Suprapubic skin (tissue), 4 donors: ENCODE measurements around the gene THRB. TPM values are rescaled to one million over a fixed set of nuclear protein-coding genes. Genes with fewer than 3 reads are reported as not detected.

Source experiments
- DNase-seq, 2 donors: peaks; one replicate each; pipeline ENCODE4 v3.0.0-alpha.2; 2019; ENCODE audit warnings: low spot score in 2 of 2
- H3K27ac ChIP-seq: fragments of 200-600 bp; sonication (generic); one replicate; pipeline ENCODE4 v1.5.1; 2019
- H3K27me3 ChIP-seq: fragments of 200-600 bp; sonication (generic); one replicate; pipeline ENCODE4 v1.5.1; 2019
- H3K36me3 ChIP-seq: fragments of 200-600 bp; sonication (generic); one replicate; pipeline ENCODE4 v1.5.1; 2019
- H3K4me1 ChIP-seq: fragments of 200-600 bp; sonication (generic); one replicate; pipeline ENCODE4 v1.5.1; 2019
- H3K4me3 ChIP-seq: fragments of 200-600 bp; sonication (generic); one replicate; pipeline ENCODE4 v1.5.1; 2019; ENCODE audit warnings: mild to moderate bottlenecking
- H3K9me3 ChIP-seq: fragments of 200-600 bp; sonication (generic); one replicate; pipeline ENCODE4 v1.5.1; 2019
- CTCF ChIP-seq, 2 donors: fragments of 200-600 bp in 1 of 2; fragments of 450-650 bp in 1 of 2; sonication (generic) in 1 of 2; IDR thresholded peaks; one replicate each; pipeline ENCODE4 v1.5.1; 2016 to 2019; ENCODE audit warnings: antibody characterized with exemption in 2 of 2, mild to moderate bottlenecking in 1 of 2, moderate library complexity in 1 of 2
- EP300 ChIP-seq: sonication (generic); formaldehyde crosslinking; IDR thresholded peaks from one replicate; pipeline ENCODE4 v1.6.1; 2017; ENCODE audit warnings: antibody characterized with exemption
- POLR2A ChIP-seq, 2 donors: fragments of 450-650 bp; IDR thresholded peaks; one replicate each; pipeline ENCODE4 v1.6.1; 2017; ENCODE audit warnings: antibody characterized with exemption in 2 of 2, mild to moderate bottlenecking in 2 of 2, moderate library complexity in 2 of 2
- POLR2AphosphoS5 ChIP-seq, 3 donors: sonication (generic); formaldehyde crosslinking; IDR thresholded peaks; one replicate each; pipeline ENCODE4 v1.6.1; 2017; ENCODE audit warnings: antibody characterized with exemption in 3 of 3
- WGBS: methylation state at CpG from one replicate; pipeline ENCODE4 v1.1.5; 2018; 5-methylcytosine and 5-hydroxymethylcytosine counted together
- total RNA-seq, 4 donors: library from RNA; depleted of rRNA; stranded (reverse); fragments of >200 nt; gene quantifications; one replicate each; pipeline ENCODE4 v1.1.0, GENCODE V29; 2016

THRB gene
- total RNA-seq, 4 donors from 2014 or later: 16.6 to 32.9 (median 24.4) TPM

GRCh38 chr3:24496529-24497482 lies 2.2 kb upstream of the THRB start:
- Histone ChIP-seq H3K27ac (no peak overlapping the region), H3K36me3 (no peaks in the 10 kb centered on the region), H3K27me3 (no peaks in the 10 kb centered on the region), H3K9me3 (no peaks in the 10 kb centered on the region), H3K4me3 (no peak overlapping the region), H3K4me1 (peaks cover 30% of the 10 kb centered on the region)
- peak; percentile 86 to 88 for DNase-seq
- 66% methylated on average over 16 of the region's 16 CpGs for WGBS
- TF ChIP-seq CTCF (IDR thresholded peaks at IDR 0.05) (peak in 1 of 2 donors; percentile 33), POLR2A (IDR thresholded peaks at IDR 0.05) (no peak)

GRCh38 chr3:24495326-24495994 lies 810 bp upstream of the THRB start:
- DNase-seq: peak; percentile 82 to 85
- WGBS: 6% methylated on average over 62 of the region's 63 CpGs
- H3K27ac ChIP-seq: peak overlapping the region; percentile 99
- peaks cover 42% of the 10 kb centered on the region for H3K4me1 ChIP-seq
- H3K4me3 ChIP-seq: peak overlapping the region; percentile 94
- H3K36me3 ChIP-seq: no peaks in the 10 kb centered on the region
- no peaks in the 10 kb centered on the region for H3K9me3 ChIP-seq
- TF ChIP-seq CTCF (IDR thresholded peaks at IDR 0.05) (peak in 1 of 2 donors; percentile 7), POLR2A (IDR thresholded peaks at IDR 0.05) (no peak), POLR2AphosphoS5 (IDR thresholded peaks at IDR 0.05) (peak in 2 of 3 donors; percentile 9 to 63)
- H3K27me3 ChIP-seq: no peaks in the 10 kb centered on the region

GRCh38 chr3:24493746-24494617 lies 668 bp downstream of the THRB start:
- no peak for TF ChIP-seq EP300
- peak in 1 of 2 donors; percentile 35 for TF ChIP-seq POLR2A (IDR thresholded peaks at IDR 0.05)
- TF ChIP-seq CTCF (IDR thresholded peaks at IDR 0.05): no peak
- peak in 2 of 3 donors; percentile 8 to 41 for TF ChIP-seq POLR2AphosphoS5 (IDR thresholded peaks at IDR 0.05)
- peaks cover 57% of the 10 kb centered on the region for H3K4me1 ChIP-seq
- no peaks in the 10 kb centered on the region for H3K9me3 ChIP-seq
- H3K27ac ChIP-seq: peak overlapping the region; percentile 99
- peak; percentile 92 for DNase-seq
- H3K36me3 ChIP-seq: no peaks in the 10 kb centered on the region
- WGBS: 1% methylated on average over 31 of the region's 50 CpGs
- H3K4me3 ChIP-seq: peak overlapping the region; percentile 94
- H3K27me3 ChIP-seq: no peaks in the 10 kb centered on the region

GRCh38 chr3:24492971-24493551 lies 1.6 kb downstream of the THRB start:
- Histone ChIP-seq H3K27ac (no peak overlapping the region), H3K36me3 (no peaks in the 10 kb centered on the region), H3K27me3 (no peaks in the 10 kb centered on the region), H3K4me3 (peak overlapping the region; percentile 94), H3K9me3 (no peaks in the 10 kb centered on the region), H3K4me1 (peaks cover 60% of the 10 kb centered on the region)
- DNase-seq: no peak
- WGBS: 29% methylated on average over 4 of the region's 4 CpGs
- no peak for TF ChIP-seq EP300
- TF ChIP-seq POLR2AphosphoS5 (IDR thresholded peaks at IDR 0.05): no peak

- Histone ChIP-seq H3K27ac (peak overlapping the region; percentile 45), H3K27me3 (no peaks in the 10 kb centered on the region), H3K4me3 (no peak overlapping the region), H3K9me3 (no peaks in the 10 kb centered on the region), H3K36me3 (no peaks in the 10 kb centered on the region), H3K4me1 (peaks cover 68% of the 10 kb centered on the region)
- 44% methylated on average over 2 of the region's 2 CpGs for WGBS
- DNase-seq: no peak
- TF ChIP-seq POLR2AphosphoS5 (IDR thresholded peaks at IDR 0.05) (peak in 1 of 3 donors; percentile 51), POLR2A (IDR thresholded peaks at IDR 0.05) (no peak)
Observed at GRCh38 chr3:24490151-24490550, 4.5 kb downstream of the THRB start.
